GM12891 (cell line): ENCODE data around the gene DCAF15.

Experiments
- POLR2A ChIP-seq: IDR thresholded peaks from 2 replicates; pipeline ENCODE4 v1.6.1; 2011; ENCODE audit warnings: low read depth, low read length, control low read depth
- POLR2AphosphoS5 ChIP-seq: IDR thresholded peaks from 2 replicates; pipeline ENCODE4 v1.6.1; 2011; ENCODE audit warnings: low read depth, low read length, control low read depth

DNA sequence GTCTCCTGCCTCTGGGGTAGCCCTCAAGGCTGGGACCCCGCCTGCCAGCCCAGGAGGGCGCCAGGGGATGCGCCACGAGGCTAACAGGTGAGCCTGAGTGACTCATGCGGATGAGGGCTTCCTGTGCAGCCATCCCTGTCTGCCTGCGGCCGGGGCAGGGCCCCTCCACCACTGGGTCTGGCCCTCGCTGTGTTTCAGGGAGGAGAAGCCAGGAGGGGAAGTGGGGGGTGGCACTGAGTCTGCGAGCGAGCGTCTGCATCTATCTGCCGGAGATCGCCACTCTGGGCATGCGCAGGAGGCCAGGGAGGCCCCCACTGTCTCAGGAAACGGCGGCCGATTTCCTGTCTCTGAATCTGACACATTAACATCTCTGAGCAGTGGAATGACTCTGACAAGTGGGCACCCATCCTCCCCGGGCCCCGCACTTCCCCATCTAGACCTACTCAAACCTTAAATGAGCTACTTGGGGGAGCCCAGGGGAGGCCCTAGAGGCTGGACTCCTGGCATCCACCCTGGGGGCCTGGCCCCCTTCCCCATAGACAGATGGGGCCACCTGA lies 34.1 kb downstream of the DCAF15 start:
- TF ChIP-seq POLR2A (peak; percentile 20; the same call in 1 of the 2 replicates), POLR2AphosphoS5 (peak; percentile 58; the same call in 1 of the 2 replicates)
